Measurements from ENCODE around the gene GPR6. TPM values are rescaled to one million over a fixed set of nuclear protein-coding genes. Genes with fewer than 3 reads are reported as not detected.

GPR6 gene
- total and polyA plus RNA-seq, 9 of the 15 experiments (the other 6 are each of a cell fraction or from before 2014, with no cell fraction given), result not detected

DNA sequence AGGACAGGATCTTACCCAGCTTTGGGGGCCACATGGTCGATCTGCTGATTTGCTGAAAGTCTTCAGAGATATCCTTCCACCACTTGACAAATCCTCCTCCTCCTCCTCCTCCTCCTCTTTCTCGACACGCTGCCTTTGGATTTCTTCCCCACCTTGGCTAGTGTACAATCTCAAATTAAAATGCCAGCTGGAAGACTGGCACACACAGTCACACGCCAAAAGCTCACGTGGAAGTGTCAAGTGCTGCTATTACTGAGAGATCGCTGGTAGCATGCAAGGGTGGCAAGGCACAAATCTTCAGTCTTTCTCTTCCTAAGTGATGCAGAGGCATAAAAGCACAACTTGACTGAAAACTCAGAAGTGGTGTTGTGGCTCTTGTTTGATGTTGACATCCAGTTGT is 35.3 kb downstream of the GPR6 start:
- Histone ChIP-seq H3K9ac (ENCODE audit: insufficient read depth in 1 of 2, low read depth in 2 of 2, low read length in 2 of 2) (no peak overlapping the region), H3K36me3 (ENCODE audit: control insufficient read depth, insufficient read depth, low read length) (no peaks in the 10 kb centered on the region), H3K9me1 (ENCODE audit: control insufficient read depth, insufficient read depth, low read length) (no peaks in the 10 kb centered on the region), H3K9me3 (replicated peaks; ENCODE audit: control insufficient read depth, insufficient read depth, low read depth, low read length) (no peaks in the 10 kb centered on the region), H3K4me1 (replicated peaks in 1 of 2; ENCODE audit: control insufficient read depth in 2 of 2, insufficient read depth in 2 of 2, low read length in 2 of 2) (no peaks in the 10 kb centered on the region), H3K27me3 (ENCODE audit: control insufficient read depth in 2 of 2, insufficient read depth in 2 of 2, low read length in 2 of 2) (peaks cover 0 to 18% of the 10 kb centered on the region in 2 experiments; a peak in 2 of 5 replicates), H3K4me2 (ENCODE audit: insufficient read depth, low read length) (no peak overlapping the region), H3K79me2 (ENCODE audit: control insufficient read depth, insufficient read depth, low read length) (no peaks in the 10 kb centered on the region), H2AFZ (ENCODE audit: low read depth, low read length) (no peak overlapping the region), H3K4me3 (no peak overlapping the region), H3K27ac (ENCODE audit: extremely low read depth, low read depth, low read length) (no peak overlapping the region), H4K20me1 (replicated peaks; ENCODE audit: control insufficient read depth, insufficient read depth, low read length) (no peaks in the 10 kb centered on the region)
- intact Hi-C loops (cut with micrococcal nuclease) (no loop called here), in situ Hi-C loops (cut with MboI) (no loop called here)
- DNase-seq (ENCODE audit: extremely low read depth in 1 of 4, low spot score in 3 of 4), result no peak
- ATAC-seq, result no peak
- no peak for TF ChIP-seq POLR2A (conservative IDR thresholded peaks at IDR 0.05)
- CTCF ChIA-PET (ENCODE audit: low intra/inter-chr PET ratio), result no interaction called here
- no peak for FAIRE-seq
- no TSS peak for BruUV-seq (replicated peaks)
- POLR2A ChIA-PET, result interaction anchor here (0.7 kb wide), 1 partner anchor 13 kb away, joined by 3 read pairs; no protein-coding TSS in a partner anchor
- 0% methylated on average over 5 of the region's 6 CpGs for WGBS (ENCODE audit: insufficient coverage, low coverage, missing lambda C conversion rate)

DNA sequence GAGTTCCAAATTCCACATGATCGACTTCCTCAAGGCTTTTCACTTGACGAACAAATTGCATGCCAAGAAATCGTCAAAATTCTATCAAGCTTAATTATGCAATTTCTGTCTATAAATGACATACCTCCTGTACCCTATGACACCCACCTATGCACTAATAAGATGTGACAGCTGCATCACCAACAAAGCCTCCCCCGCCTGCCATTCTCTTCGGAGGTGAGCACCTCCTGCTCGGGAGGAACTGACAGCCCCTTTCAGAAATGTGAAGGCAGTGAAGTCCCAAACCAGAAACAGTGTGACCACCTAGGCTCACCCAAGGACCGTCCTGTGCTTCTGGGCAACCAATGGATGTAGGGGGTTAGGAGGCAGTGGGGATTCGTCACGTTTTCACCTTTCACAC is 37.1 kb downstream of the GPR6 start:
- H3K27ac ChIP-seq (ENCODE audit: extremely low read depth, low read depth, low read length), result no peak overlapping the region
- intact Hi-C loops (cut with micrococcal nuclease), result no loop called here
- WGBS (ENCODE audit: insufficient coverage, low coverage, missing lambda C conversion rate), result 1% methylated on average over 9 of the region's 9 CpGs
- in situ Hi-C loops (cut with MboI), result no loop called here
- ChIA-PET POLR2A (no interaction called here), CTCF (ENCODE audit: low intra/inter-chr PET ratio) (no interaction called here)
- no peaks in the 10 kb centered on the region for H4K20me1 ChIP-seq (replicated peaks; ENCODE audit: control insufficient read depth, insufficient read depth, low read length)
- ATAC-seq (no peak), DNase-seq (ENCODE audit: extremely low read depth in 1 of 4, low spot score in 3 of 4) (no peak), FAIRE-seq (no peak)
- H3K9me3 ChIP-seq (replicated peaks; ENCODE audit: control insufficient read depth, insufficient read depth, low read depth, low read length), result no peaks in the 10 kb centered on the region
- H3K79me2 ChIP-seq (ENCODE audit: control insufficient read depth, insufficient read depth, low read length), result no peaks in the 10 kb centered on the region
- no peaks in the 10 kb centered on the region for H3K36me3 ChIP-seq (ENCODE audit: control insufficient read depth, insufficient read depth, low read length)
- no peak overlapping the region for H3K9ac ChIP-seq (ENCODE audit: insufficient read depth in 1 of 2, low read depth in 2 of 2, low read length in 2 of 2)
- no peak overlapping the region for H3K4me3 ChIP-seq
- H3K27me3 ChIP-seq (ENCODE audit: control insufficient read depth in 2 of 2, insufficient read depth in 2 of 2, low read length in 2 of 2), result peaks cover 0 to 18% of the 10 kb centered on the region in 2 experiments; a peak in 2 of 5 replicates
- H2AFZ ChIP-seq (ENCODE audit: low read depth, low read length), result no peak overlapping the region
- TF ChIP-seq MCM2 (IDR thresholded peaks at IDR 0.05; ENCODE audit: low read depth) (no peak), ZNF24 (IDR thresholded peaks at IDR 0.05) (no peak), NR2C2 (CRISPR knock-in tag; IDR thresholded peaks at IDR 0.05) (no peak), NR2C2 (tag; IDR thresholded peaks at IDR 0.05) (no peak), NCOA4 (IDR thresholded peaks at IDR 0.05; ENCODE audit: partially characterized antibody) (no peak), MAFG (tag; conservative IDR thresholded peaks at IDR 0.05) (no peak), HDAC2 (IDR thresholded peaks at IDR 0.05) (no peak), SIN3A (IDR thresholded peaks at IDR 0.05; ENCODE audit: borderline replicate concordance in 2 of 2, control insufficient read depth in 1 of 2, low read depth in 2 of 2, low read length in 2 of 2) (no peak), TEAD1 (CRISPR knock-in tag; IDR thresholded peaks at IDR 0.05) (no peak), TBL1XR1 (IDR thresholded peaks at IDR 0.05; ENCODE audit: low read length in 2 of 2) (no peak), BRF1 (IDR thresholded peaks at IDR 0.05; ENCODE audit: borderline replicate concordance, extremely low read depth, insufficient read length) (no peak)
- TF ChIP-seq, protein P1, sequence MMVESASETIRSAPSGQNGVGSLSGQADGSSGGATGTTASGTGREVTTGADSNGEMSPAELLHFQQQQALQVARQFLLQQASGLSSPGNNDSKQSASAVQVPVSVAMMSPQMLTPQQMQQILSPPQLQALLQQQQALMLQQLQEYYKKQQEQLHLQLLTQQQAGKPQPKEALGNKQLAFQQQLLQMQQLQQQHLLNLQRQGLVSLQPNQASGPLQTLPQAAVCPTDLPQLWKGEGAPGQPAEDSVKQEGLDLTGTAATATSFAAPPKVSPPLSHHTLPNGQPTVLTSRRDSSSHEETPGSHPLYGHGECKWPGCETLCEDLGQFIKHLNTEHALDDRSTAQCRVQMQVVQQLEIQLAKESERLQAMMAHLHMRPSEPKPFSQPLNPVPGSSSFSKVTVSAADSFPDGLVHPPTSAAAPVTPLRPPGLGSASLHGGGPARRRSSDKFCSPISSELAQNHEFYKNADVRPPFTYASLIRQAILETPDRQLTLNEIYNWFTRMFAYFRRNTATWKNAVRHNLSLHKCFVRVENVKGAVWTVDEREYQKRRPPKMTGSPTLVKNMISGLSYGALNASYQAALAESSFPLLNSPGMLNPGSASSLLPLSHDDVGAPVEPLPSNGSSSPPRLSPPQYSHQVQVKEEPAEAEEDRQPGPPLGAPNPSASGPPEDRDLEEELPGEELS (CRISPR knock-in tag; IDR thresholded peaks at IDR 0.05; ENCODE audit: borderline replicate concordance), result no peak
- no peaks in the 10 kb centered on the region for H3K4me1 ChIP-seq (replicated peaks in 1 of 2; ENCODE audit: control insufficient read depth in 2 of 2, insufficient read depth in 2 of 2, low read length in 2 of 2)
- H3K4me2 ChIP-seq (ENCODE audit: insufficient read depth, low read length), result no peak overlapping the region
- BruUV-seq (replicated peaks), result no TSS peak
- no peaks in the 10 kb centered on the region for H3K9me1 ChIP-seq (ENCODE audit: control insufficient read depth, insufficient read depth, low read length)
